Anterior cingulate cortex (tissue), 58 donors: ENCODE results near the gene ACTL7B.
"Not testable (repeated sequence)": the region's sequence is repeated elsewhere in the genome, so short reads cannot be mapped to it uniquely, and the experiment has no call there.

Experiments used
- DNase-seq, 58 donors: peaks; one replicate each; lab custom pipeline; 2025; lab: John Stamatoyannopoulos, UW

ACTL7B gene, protein sequence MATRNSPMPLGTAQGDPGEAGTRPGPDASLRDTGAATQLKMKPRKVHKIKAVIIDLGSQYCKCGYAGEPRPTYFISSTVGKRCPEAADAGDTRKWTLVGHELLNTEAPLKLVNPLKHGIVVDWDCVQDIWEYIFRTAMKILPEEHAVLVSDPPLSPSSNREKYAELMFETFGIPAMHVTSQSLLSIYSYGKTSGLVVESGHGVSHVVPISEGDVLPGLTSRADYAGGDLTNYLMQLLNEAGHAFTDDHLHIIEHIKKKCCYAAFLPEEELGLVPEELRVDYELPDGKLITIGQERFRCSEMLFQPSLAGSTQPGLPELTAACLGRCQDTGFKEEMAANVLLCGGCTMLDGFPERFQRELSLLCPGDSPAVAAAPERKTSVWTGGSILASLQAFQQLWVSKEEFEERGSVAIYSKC

DNA sequence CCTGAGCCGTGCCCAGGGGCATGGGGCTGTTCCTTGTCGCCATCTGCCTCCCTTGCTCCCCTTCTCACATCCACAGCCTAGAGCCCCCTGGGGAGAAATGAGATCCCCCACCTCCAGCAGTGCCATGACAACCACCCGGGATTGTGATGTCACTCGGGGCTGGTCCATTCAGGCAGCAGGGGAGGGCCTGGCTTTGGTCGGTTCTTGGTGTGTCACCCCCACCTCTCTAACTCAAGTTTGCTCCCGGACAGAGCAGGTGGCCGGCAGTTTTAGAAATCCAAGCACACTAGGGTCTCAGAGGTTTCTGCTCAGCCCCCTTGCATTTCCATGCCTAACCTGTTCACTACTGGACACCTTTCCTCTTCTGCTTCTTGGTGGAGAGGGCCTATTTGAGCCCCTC, at the start of gene ACTL7B:
Gene ACTL7B, minus strand, starts transcription at position 99 of the 400 bp plus-strand sequence. Its CDS starts 56 bp downstream, at position 43.
- no peak for DNase-seq

DNA sequence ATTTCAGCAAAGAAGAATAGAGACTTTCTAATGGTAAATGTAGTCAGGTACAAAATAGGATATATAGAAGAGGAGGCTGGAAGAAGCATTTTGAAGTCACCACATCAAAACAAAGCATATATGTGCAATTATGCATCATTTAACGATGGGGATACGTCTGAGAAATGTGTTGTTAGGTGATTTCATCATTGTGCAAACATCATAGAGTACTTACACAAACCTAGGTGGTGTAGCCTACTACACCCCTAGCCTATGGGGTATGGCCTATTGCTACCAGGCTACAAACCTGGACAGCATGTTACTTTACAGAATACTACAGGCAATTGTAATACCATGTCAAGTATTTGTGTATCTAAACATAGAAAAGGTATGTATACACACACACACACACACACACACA, 49.7 kb upstream of the ACTL7B start:
- no peak for DNase-seq

DNA sequence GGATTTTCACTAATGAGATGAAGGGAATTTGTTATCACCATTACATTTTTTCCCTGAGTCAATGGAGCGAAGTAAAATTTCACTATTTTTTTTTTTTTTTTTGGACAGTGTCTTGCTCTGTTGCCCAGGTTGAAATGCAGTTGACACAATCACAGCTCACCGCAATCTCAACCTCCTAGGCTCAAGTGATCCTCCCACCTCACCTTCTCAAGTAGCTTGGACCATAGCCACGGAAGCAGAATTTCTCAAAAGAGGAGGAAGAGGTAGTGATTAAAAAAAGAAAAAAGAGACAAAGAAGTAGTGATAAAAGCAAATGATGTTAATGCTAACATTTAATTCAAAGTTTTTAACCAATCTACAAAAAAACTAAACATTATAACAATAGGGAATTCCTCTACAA, 48.4 kb upstream of the ACTL7B start:
- DNase-seq = no peak

DNA sequence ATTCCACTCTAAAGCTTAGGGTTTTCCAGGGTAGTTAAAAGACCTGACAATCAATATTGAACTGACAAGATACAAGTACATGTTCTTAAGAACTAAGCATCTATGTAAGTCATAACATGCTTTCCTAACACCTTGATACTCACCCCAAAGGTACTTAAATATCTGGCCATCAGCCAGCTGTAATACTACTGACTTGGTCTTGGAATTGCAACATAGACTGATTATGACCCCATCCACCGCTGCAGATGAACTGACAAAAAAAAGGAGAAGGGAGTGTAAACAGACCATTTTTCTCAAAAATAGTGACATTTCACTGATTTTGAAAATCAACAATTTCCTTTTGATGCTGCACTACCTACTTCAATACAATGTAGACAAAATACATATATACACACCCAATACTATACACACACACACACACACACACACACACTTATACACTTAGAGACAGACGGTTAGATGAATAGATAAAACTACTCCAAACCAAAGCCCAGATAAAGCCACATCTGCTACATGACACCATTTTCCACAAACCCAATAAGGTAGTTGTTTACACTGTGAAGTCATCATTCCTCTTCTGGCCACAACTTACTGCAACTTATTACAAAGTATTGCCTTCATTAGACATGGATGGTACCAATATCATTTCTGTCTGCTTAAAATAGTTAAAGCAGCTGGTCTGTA, 47.8 kb upstream of the ACTL7B start:
- DNase-seq = no peak

DNA sequence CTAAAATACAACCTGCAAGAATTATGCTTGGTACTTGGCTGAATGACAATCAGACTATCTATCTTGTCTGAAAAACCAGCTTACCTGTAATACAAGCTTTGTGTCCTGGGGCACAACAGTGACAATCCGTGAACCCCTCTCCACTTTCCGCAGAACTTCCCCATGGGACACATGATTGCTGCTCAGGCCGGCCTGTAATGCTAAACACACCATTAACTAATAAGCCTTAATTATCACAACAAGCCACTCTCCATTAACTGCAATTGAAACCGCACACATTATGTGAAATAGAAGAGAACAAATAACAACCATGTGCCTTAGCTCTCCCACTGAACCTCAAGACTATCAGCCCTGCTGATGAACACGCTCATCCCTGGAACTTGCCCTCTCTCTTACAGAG, 44.4 kb upstream of the ACTL7B start:
- DNase-seq = no peak

DNA sequence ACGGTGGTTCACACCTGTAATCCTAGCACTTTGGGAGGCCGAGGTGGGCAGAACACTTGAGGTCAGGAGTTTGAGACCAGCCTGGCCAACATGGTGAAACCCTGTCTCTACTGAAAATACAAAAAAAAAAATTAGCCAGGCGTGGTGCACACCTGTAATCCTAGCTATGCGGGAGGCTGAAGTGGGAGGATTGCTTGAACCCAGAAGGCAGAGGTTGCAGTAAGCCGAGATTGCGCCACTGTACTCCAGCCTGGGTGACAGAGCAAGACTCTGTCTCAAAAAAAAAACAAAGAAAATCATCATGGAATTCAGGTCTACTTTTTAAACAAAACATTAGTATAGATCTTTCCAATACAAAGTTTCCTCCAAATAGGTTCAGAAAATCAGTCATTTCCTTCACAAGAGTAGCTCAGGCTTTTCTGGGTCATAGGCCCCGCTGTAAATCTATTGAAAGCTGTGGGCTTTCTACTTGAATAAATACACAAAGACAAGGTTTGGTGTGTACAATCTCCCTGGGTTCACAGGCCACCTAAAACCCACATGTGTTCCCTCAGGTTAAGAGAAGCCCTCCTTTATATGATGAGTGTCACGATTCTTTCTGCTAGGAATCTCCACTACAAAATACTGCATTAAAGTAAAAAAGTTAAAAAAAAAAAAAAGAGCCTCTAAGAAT, 43.4 kb upstream of the ACTL7B start:
- not testable (repeated sequence) for DNase-seq

DNA sequence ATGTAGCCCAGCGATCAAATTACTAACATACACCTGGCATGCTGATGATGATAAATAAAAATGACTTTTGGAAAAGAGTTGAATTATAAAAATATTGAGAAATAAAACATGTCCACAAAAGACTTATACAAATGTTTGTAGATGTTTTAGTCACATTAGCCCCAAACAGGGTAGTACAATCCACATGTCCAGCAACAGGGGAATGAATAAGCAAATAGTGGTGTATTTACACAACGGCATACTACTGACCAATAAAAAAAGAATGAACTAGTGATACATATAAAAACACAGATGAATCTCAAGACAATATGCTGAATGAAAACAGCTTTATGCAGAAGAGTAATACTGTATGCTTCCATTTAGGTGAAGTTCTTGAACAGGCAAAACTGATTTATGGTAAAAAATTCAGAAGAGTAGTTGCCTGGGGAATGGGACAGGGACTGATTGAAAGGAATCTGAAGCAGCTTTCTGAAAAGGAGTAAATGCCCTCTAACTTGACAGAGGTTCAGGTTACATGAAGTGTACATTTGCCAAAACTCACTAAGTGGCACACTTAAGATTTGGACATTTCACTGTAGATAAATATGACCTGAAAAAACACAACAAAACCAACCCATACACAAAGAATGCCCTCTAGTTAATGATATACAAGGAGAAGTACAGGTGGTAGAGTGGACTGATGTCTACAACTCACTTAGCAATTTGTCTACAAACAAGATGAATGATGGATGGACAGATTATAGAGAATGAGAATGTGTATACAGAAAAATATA, 41.7 kb upstream of the ACTL7B start:
- DNase-seq = no peak

DNA sequence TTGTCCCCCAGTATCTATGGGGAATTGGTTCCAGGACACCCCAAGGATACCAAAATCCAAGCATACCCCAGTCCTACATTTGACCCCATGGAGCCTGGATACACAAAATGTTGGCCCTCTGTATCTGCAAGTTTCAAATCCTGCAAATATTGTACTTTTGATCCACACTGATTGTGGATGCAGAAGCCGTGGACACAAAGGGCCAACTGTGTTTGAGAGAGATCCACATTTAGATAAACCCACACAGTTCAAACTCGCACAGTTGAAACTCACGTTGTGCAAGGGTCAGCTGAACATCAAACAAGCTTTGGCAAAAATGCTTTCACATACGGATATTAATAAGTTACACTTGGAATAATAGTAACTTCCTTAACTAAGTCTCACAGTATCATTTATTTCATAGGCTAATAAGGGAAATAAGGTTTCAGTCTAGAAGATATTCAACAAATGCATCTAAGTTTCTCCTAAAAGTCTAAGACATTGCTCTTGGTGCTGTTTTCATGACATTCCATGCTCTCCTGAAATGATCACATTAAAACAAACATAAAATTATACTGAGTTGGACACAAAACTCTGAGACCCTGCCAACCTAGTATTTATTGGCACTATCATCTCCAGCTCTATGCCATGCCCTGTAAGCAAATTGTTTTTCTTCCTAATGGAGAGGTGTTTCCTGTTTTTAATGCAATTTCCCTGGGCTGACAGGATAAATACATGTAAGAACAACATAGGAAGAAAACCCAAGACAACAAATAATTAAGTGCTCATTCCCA, 38.6 kb upstream of the ACTL7B start:
- DNase-seq = no peak

DNA sequence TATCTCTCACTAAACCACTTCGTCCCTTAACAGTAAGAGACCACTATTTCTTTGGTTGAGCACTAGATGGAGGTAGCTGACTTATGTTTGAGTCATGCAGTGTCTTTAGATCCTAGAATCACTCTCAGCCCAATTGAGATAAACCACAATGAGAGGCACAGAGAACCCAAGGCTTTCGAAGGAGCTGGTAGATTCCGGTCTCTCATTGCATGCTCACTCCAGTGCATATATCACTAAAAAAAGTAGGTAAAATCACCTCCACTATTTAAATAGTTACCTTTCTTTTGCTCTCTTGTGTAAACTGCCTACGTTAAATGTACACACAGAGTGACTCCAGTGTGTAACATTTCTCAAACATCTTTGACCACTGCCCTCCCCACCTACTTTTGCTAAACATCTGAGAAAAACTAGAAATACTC, 33.9 kb upstream of the ACTL7B start:
- no peak for DNase-seq

DNA sequence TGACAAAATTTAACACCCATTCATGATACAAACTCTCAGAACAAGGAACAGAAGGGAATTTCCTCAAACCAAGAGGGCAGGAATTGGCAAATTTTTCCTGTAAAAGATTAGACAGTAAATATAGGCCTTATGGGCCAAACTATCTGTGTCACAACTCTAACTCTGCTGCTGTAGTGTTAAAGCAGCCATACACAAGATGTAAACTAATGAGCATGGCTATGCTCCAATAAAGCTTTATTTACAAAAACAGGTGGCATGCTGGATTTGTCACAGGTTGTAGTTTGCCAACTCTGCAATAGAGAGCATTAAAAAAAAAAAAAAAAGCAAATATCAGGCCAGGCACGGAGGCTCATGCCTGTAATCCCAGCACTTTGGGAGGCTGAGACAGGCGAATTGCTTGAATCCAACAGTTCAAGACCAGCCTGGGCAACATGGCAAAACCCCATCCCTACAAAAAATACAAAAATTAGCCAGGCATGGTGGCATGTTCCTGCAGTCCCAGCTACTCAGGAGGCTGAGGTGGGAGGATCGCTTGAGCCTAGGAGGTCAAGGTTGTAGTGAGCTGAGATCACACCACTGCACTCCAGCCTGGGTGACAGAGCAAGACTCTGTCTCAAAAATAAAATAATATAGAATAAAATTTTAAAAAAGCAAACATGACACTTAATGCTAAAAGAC, 30.9 kb upstream of the ACTL7B start:
- DNase-seq = not testable (repeated sequence)

DNA sequence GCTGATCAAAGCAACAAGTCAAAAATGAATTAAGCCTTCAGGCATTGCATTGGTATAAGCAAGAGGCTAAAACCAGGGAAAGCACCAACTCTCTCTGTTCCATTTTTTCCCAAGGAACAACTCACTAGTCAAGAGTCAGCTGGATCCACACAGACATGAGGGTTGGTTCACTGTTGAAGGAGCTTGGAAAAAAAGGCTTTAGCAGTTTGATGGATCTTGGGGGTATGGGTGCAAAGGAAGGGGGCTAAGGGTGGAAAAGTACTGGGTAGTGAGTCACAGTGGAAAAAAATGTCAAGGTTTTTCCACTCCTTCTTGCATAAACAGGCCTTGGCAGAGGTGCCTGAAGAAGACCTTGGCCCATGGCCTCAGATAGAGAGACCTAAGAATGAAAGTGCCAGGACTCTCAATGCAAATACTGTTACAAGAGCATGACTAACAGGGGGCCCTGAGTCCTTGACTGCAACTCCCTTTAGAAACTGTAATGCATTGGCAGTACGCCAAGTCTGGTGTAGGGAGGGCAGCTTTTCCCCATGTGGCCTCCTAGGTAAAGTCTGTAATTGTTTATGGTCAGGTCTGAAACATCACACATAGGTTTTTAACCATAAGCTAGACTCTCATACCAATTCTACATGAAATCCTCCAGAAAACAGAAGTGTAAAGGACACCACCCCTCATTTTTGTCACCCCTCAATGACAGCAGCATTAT, 30.0 kb upstream of the ACTL7B start:
- peak in 1 of 58 donors; percentile 10 for DNase-seq

DNA sequence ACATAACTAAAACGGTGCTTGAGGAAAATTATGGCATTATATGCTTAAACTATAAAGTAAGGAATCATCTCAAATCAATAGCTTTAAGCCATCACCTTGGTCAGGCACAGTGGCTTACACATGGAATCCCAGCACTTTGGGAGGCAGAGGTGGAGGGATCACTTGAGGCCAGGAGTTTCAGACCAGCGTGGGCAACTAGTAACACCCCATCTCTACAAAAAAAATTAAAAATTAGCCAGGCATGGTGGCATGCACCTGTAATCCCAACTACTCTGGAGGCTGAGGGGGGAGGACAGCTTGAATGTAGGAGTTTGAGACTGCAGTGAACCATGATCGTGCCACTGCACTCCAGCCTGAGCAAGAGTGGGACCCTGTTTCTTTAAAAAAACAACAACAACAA, 28.9 kb upstream of the ACTL7B start:
- DNase-seq = no peak

DNA sequence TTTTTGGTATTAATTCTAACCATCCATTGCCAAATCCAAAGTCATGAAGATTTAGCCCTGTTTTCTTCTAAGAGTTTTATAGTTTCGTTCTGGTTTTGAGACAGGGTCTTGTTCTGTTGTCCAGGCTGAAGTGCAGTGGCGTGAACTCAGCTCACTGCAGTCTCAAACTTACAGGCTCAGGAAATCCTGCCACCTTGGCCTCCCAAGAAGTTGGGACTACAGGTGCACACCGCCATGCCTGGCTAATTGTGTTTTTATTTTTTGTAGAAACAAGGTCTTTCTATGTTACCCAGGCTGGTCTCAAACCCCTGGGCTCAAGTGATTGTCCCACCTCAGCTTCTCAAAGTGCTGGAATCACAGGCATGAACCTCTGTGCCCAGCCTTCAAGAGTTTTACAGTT, 27.3 kb upstream of the ACTL7B start:
- DNase-seq = no peak

DNA sequence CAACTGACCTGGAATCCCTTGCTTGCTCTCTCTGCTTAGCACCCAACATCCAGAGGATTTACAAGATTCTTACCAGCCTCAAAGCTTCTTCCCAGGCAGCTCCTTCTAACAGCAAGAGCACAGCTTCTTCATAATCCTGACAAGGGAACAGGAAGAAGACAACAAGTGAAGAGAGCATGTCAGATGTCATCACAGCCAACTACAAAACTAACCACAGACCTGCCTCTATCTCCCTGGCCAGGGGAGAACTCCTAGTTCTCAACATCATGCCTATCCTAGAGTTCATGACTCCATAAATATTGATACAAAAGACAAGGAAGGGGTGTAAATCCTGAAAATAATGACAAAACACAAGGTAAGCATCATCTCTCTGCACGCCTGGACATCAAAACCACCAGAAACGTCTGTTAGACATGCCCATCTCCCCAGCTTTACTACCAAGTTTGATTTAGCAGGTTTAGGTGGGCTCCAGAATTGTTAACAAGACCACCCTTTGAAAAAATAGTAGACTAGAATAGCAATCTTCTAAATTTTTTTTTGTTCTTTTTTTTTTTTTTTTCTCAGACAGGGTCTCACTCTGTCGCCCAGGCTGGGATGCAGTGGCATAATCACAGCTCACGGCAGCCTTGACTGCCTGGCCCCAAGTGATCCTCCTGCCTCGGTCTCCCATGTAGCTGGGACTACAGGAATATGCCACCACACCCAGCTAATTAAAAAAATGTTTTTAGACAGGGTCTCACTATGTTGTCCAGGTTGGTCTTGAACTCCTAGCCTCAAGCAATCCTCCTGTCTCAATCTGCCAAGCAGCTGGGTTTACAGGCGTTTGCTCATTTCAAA, 26.5 kb upstream of the ACTL7B start:
- DNase-seq = no peak

DNA sequence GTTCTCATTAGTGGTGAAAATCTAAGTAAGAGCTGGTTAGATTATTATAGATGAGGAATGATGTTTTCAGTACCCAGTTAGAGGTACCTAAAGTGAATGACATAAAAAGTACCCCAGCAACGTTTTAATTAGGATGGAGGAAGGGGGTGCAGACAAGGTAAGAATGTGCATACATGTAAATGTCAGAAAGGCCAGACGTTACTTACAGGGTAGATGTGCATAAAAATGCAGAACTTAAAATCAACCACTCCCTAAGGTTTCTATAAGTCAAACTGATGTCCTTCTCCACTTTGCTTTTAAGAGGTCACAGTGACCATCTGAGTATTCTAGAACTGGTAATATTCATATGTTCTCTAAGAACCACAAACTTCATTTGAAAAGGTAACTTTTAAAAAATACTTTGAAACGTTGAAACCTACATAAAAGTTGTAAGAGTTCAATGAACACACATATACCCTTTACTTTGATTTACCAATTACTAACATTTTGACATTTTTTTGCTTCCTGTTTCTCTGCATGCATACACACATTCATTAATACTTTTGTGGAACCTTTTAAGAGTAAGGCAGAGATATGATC, 25.0 kb upstream of the ACTL7B start:
- DNase-seq = no peak

DNA sequence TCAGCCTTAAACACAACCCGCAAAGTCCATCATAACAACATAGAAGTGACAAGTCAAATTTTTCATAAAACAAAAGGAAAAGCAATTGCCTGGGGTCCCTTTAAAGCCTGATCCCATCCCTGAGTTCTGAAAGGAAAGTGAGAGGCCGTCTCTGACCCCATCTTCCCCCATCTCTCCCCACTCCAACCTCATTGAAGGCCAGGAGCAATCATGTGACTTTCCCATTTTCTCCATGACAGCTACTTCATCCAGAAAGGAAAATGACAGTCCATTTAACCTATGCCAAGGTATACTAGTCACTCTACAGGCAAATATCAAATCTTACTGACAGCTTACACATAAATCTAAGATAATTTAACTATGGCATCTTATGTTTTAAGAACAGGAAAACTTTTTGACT, 21.7 kb upstream of the ACTL7B start:
- DNase-seq = no peak

DNA sequence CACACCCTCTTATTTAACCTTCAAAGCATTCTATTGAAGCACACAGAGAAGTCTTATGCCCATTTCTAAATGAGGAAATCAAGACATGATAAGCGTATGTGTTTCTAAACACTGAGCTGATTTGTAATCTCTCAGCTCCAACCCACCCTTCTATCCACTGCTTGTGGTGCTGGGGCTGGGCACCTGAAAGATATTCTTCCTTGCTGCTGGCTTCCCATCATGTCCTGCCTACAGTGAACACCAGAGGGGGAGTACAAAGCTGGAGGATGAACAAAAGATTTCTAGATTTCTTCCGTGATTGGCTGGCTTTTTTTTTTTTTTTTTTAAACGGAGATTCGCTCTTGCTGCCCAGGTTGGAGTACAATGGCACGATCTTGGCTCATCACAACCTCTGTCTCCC, 20.6 kb upstream of the ACTL7B start:
- DNase-seq = no peak
